SU-DHL-6 (cell line): ENCODE data around the gene PRRC2C.

Experiments
- EZH2phosphoT487 ChIP-seq: fragments of 200-600 bp; sonication (generic), shearing (Covaris generic); conservative IDR thresholded peaks from 2 replicates; pipeline ENCODE4 v1.6.1; 2018; ENCODE audit warnings: mild to moderate bottlenecking, antibody characterized with exemption, low read length, moderate library complexity, mixed read lengths
- TF ChIP-seq, protein P1 (sequence below): fragments of 200-600 bp; sonication (generic); IDR thresholded peaks from one replicate; pipeline ENCODE4 v1.5.1; 2017; ENCODE audit warnings: antibody characterized with exemption, mild to moderate bottlenecking, low read length, moderate library complexity; ENCODE audit not compliant: insufficient read depth, poor library complexity, severe bottlenecking

DNA sequence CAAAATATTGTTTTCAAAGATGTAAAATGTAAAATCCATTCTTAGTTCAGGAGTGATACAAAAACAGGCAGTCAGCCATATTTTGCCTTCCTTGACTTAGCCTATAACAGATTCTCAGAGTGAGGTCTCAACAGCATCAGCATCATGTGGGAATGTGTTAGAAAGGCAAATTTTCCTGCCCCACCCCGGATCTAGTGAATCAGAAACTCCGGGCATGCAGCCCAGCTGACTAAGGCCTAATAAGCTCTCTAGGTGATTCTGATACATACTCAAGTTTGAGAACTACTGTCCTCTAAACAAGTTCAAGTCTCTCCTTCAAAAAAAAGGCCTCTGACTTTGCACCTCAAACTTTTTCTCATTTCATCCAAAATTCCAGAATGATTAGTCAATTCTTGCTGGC, 46.9 kb upstream of the PRRC2C start:
- TF ChIP-seq, protein P1, sequence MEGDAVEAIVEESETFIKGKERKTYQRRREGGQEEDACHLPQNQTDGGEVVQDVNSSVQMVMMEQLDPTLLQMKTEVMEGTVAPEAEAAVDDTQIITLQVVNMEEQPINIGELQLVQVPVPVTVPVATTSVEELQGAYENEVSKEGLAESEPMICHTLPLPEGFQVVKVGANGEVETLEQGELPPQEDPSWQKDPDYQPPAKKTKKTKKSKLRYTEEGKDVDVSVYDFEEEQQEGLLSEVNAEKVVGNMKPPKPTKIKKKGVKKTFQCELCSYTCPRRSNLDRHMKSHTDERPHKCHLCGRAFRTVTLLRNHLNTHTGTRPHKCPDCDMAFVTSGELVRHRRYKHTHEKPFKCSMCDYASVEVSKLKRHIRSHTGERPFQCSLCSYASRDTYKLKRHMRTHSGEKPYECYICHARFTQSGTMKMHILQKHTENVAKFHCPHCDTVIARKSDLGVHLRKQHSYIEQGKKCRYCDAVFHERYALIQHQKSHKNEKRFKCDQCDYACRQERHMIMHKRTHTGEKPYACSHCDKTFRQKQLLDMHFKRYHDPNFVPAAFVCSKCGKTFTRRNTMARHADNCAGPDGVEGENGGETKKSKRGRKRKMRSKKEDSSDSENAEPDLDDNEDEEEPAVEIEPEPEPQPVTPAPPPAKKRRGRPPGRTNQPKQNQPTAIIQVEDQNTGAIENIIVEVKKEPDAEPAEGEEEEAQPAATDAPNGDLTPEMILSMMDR: no peak
- no peak for TF ChIP-seq EZH2phosphoT487
